Measurements from ENCODE around the gene MED17.

Gene MED17

DNA sequence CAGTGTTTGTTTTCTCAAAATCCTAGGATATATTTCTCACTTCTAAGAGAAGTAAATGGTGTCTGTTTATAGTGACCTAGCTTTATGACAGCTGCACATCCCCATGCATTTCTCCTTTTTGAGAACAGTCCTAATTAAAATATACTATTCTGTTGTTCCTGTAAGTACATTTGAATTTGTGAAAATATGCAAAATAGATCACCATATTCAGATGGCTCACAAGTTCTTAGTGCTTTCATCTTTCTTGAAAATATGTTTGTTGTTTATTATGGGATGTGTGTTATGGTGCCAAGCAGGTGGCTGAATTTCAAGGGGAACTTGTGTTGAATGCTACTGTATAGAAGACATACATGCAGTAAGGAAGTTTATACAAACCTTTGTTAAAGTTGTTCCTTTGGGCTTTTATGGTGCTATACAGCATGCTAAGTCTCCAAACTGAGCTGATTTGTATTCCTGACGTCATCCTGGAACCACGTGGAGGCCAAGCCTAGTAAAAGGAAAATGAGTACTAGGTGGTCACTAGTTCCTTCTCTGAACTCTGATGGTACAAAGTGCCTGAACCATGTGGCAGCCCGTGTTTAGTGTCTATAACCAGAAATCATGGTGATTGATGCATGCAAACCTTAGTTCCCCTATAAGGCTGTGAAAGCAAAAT lies 74.2 kb downstream of the MED17 start:
- POLR2A ChIA-PET, result no interaction called here
- Histone ChIP-seq H3K27ac (ENCODE audit: insufficient read depth in 1 of 2, low read depth in 1 of 2, low read length in 2 of 2, poor library complexity in 1 of 2, severe bottlenecking in 2 of 2) (no peak overlapping the region), H3K36me3 (ENCODE audit: control insufficient read depth in 4 of 4, insufficient read depth in 4 of 4, low read length in 3 of 4) (no peaks in the 10 kb centered on the region), H3K4me3 (ENCODE audit: control insufficient read depth in 1 of 7, extremely low read depth in 1 of 7, insufficient read depth in 4 of 7, low read depth in 2 of 7, low read length in 6 of 7) (no peak overlapping the region), H3K4me1 (ENCODE audit: control extremely low read depth in 1 of 4, control insufficient read depth in 4 of 4, insufficient read depth in 4 of 4, low read length in 3 of 4) (no peaks in the 10 kb centered on the region), H3K9me3 (ENCODE audit: control extremely low read depth in 1 of 5, control insufficient read depth in 4 of 5, insufficient read depth in 2 of 5, low read depth in 1 of 5, low read length in 4 of 5) (peaks cover 0 to 4% (median 0%) of the 10 kb centered on the region in 5 experiments), H3K27me3 (replicated peaks in 2 of 5; ENCODE audit: control insufficient read depth in 4 of 5, insufficient read depth in 5 of 5, low read length in 4 of 5) (peaks cover 0 to under 1% (median 0%) of the 10 kb centered on the region in 5 experiments)
- 80% methylated on average over 3 of the region's 3 CpGs for WGBS (ENCODE audit: insufficient coverage)
- CTCF ChIA-PET, result no interaction called here
- no peak for DNase-seq

DNA sequence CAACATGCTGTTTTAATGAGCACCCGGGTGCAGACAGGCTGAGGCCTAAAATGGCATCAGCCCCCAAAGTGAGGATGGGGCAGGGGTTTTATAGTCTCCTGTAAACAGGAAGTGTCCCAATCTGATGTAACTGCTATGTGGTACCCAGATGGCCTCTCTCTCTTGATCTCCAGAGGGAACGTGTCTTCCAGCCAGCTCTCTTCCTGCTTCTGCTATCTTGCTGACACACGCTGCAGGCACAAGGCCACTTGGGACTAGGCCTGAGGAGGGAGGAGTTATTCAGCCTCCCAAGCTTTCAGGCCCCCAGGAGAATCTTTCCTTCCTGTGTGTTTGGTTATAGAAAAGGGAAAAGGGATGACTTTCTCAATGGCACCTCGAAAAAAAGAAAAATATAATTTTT lies 77.7 kb downstream of the MED17 start:
- H3K4me1 ChIP-seq (ENCODE audit: control extremely low read depth in 1 of 4, control insufficient read depth in 4 of 4, insufficient read depth in 4 of 4, low read length in 3 of 4), result no peaks in the 10 kb centered on the region
- H3K27me3 ChIP-seq (replicated peaks in 2 of 5; ENCODE audit: control insufficient read depth in 4 of 5, insufficient read depth in 5 of 5, low read length in 4 of 5), result peaks cover 0 to 2% (median 0%) of the 10 kb centered on the region in 5 experiments
- 59% methylated on average over 3 of the region's 4 CpGs for WGBS (ENCODE audit: insufficient coverage)
- ChIA-PET CTCF (no interaction called here), POLR2A (no interaction called here)
- no peaks in the 10 kb centered on the region for H3K36me3 ChIP-seq (ENCODE audit: control insufficient read depth in 4 of 4, insufficient read depth in 4 of 4, low read length in 3 of 4)
- no peak overlapping the region for H3K4me3 ChIP-seq (ENCODE audit: control insufficient read depth in 1 of 7, extremely low read depth in 1 of 7, insufficient read depth in 4 of 7, low read depth in 2 of 7, low read length in 6 of 7)
- H3K27ac ChIP-seq (ENCODE audit: insufficient read depth in 1 of 2, low read depth in 1 of 2, low read length in 2 of 2, poor library complexity in 1 of 2, severe bottlenecking in 2 of 2), result no peak overlapping the region
- no peak for DNase-seq
- no peaks in the 10 kb centered on the region for H3K9me3 ChIP-seq (ENCODE audit: control extremely low read depth in 1 of 5, control insufficient read depth in 4 of 5, insufficient read depth in 2 of 5, low read depth in 1 of 5, low read length in 4 of 5)
